HG03442 (cell line): ENCODE data around the gene CD300LB.

ENCODE experiments used
- ATAC-seq: cut with Tn5 transposase; IDR thresholded peaks from one replicate; pipeline ENCODE4 v1.9.1; 2021; ENCODE audit warnings: mild to moderate bottlenecking, moderate library complexity; ENCODE audit not compliant: unreplicated experiment

CD300LB gene

GRCh38 chr17:74550602-74551001 lies 19.3 kb upstream of the CD300LB start:
- ATAC-seq: no peak

DNA sequence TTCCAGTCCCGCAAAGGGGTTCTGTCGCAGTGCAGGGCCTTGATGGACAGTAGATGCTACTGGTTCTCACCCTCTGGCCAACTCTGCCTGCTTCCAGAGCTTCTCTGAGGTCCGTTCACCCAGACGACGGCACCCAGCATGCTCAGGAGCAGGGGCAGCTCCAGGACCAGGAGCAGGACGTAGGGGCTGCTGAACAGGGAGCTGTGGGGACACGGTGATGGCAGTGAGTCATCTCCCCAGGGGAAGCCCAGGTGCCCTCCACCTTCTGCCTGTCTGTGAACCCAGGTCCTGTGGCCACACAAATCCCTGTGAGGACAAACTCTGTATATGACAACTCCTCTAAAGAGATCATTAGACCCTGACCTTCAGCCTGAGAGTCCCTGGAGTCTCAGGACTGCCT lies 18.1 kb upstream of the CD300LB start:
- no peak for ATAC-seq

GRCh38 chr17:74547736-74548135 lies 16.5 kb upstream of the CD300LB start:
- ATAC-seq: no peak

DNA sequence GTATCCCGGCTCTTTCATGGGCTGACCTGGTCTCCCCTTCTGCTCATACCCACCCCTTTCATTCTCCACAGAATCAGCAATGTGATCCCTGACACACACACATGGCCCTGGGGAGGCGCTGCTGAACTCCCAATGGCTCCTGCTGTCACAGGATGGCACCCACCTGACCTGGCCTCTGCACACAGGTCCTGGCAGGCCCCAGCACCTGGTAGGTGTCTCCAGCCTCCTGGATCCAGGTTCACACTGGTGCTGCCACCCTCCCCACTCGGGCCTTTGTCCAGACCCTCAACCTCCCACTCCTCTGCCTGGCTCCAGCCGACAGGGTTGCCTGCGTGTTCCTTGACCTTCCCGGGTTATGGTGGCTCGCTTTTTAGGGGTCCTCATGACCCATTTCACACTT lies 16.0 kb upstream of the CD300LB start:
- ATAC-seq: no peak

- no peak for ATAC-seq
Observed at GRCh38 chr17:74546586-74546985, 15.3 kb upstream of the CD300LB start.

- ATAC-seq: no peak
Observed at GRCh38 chr17:74545843-74546230, 14.6 kb upstream of the CD300LB start, which contains the start of gene CD300C. Gene CD300C (minus strand): TSS chr17:74546115. CDS start chr17:74545782, 333 bp downstream.

GRCh38 chr17:74544991-74545842 lies 13.9 kb upstream of the CD300LB start:
- ATAC-seq: no peak

DNA sequence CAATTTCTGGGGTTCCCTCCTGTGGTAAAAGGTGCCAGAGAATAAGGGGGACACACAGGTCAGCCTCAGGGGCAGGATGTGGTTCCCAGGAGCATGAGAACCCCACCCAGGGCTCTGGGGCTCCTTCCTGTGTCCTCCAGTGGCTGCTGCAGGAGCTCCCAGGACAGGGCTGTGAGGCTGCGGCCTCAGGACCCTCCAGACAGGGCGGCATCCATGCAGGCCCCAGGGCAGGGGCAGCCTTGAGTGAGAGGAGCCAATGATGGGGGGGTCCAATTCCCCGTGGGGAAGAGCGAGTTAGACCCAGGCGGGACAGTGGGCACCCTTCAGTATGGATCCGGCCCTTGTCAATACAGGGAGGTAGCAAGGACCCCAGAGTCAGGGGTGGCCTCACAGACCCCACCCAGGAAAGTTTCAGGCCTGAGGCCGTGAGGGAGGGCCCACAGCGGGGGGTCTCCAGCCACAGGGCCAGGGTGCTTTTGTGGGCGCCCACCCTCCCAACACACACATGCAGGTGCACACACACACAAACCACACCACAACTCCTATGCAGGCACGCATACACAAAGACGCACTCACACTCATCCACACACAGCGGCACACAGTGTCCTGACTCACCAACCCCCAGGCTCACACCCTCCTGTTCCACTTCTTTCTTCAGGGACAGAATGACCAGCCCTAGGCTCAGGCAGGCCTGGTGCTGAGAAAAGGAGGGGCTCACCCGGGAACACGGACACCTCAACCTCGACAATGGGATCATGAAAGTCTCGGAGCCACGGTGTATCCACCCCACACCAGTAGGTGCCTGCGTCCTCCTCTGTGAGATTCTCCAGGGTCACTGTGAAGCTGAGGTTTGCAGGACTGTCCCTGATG lies 12.9 kb upstream of the CD300LB start:
- ATAC-seq: no peak

GRCh38 chr17:74543406-74543805 lies 12.1 kb upstream of the CD300LB start:
- ATAC-seq: no peak

DNA sequence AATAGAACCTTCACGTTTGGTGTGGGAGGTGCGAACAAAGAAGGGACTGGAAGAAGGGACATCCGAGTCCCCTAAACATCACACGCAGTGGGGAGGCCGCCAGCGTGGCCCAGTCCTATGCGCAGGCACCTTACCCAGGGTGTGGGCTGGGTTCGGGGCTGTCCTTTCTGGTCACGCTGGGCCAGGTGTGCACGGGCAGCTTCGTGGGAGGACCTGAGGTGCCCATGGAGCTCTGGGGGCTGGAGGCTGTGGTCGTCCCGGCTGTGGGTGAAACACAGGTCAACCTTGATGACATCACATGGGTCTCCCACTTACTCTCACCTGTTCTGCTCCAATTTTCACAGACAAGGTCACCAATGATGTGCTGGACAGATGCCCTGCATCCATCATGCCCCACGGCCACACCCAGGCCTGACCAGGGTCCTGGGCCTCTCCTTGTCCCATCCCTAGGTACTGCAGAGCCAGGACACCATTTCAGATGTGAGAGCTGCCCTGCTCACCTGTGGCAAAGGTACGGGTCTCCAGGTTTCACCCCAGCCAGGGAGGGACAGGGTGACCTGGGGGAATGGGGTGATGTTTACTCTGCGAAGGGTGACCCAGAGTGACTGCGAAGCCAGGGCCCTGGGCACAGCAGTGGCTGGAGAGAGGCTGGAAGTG lies 11.6 kb upstream of the CD300LB start:
- ATAC-seq: no peak

DNA sequence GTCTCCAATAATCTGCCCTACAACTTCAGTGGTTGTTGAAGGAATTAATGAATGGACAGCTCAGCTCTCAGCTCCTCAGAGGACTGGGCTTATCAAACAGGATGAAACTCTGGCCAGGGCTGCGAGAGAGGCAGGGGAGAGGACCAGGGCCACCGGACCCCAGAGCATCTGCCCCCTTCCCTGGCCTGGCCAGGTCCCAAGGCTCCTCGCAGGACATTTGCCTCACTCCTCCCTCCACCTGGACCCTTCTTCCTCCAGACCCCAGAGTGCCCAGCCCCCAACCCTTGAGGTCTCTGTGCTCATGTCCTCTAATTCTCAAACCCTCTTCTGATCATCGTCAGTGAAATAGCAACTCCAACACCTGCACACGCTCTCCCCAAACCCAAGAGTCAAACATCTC lies 10.9 kb upstream of the CD300LB start:
- ATAC-seq: no peak

- no peak for ATAC-seq
Observed at GRCh38 chr17:74541176-74542111, 10.2 kb upstream of the CD300LB start.

DNA sequence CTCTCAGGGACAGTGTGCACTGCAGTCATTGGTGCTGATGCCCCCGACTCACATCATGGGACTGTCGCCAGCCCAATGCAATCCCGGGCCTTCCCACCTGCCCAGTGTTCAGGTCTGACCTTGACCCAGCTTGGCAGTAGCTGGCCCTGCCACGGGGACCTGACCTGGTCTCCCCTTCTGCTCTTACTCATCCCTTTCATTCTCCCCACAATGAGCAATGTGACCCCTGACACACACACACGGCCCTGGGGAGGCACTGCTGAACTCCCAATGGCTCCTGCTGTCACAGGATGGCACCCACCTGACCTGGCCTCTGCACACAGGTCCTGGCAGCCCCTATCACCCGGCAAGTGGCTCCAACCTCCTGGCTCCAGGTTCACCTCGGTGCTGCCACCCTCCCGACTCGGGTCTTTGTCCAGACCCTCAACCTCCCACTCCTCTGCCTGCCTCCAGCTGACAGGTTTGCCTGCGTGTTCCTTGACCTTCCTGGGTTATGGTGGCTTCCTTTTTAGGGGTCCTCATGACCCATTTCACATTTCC lies 8.1 kb upstream of the CD300LB start:
- ATAC-seq: no peak

DNA sequence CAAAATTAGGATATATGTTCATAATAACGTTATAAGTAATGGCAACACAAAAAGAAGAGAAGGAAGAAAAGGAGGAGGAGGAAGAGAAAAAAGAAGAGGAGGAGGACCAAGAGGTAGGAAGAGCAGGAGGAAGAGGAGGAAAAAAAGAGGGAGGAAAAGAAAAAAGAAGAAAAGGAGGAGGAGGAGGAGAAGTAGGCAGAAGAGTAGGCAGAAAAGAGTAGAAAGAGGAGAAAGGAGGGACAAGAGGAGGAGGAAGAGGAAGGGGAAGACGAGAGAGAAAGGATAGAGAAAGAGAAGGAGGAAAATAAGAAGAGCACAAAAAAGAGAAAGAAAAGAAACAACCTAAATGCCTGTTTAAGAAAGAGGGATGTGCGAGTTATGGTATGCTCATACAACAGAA lies 5.6 kb upstream of the CD300LB start:
- no peak for ATAC-seq

- ATAC-seq: no peak
Observed at GRCh38 chr17:74532115-74532514, 840 bp upstream of the CD300LB start.

DNA sequence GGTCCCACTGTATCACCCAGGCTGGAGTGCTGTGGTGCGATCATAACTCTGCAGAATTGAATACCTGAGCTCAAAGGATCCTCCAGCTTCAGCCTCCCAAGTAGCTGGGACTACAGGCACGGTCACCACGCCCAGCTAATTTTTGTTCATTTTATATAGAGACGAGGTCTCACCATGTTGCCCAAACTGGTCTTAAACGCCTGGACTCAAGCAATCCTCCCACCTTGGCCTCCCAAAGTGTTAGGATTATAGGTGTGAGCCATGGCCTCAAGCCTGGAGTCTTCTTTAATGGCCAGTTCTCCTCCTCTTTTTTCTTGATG lies 484 bp downstream of the CD300LB start:
- no peak for ATAC-seq

- no peak for ATAC-seq
Observed at GRCh38 chr17:74529243-74529642, 2.0 kb downstream of the CD300LB start.

DNA sequence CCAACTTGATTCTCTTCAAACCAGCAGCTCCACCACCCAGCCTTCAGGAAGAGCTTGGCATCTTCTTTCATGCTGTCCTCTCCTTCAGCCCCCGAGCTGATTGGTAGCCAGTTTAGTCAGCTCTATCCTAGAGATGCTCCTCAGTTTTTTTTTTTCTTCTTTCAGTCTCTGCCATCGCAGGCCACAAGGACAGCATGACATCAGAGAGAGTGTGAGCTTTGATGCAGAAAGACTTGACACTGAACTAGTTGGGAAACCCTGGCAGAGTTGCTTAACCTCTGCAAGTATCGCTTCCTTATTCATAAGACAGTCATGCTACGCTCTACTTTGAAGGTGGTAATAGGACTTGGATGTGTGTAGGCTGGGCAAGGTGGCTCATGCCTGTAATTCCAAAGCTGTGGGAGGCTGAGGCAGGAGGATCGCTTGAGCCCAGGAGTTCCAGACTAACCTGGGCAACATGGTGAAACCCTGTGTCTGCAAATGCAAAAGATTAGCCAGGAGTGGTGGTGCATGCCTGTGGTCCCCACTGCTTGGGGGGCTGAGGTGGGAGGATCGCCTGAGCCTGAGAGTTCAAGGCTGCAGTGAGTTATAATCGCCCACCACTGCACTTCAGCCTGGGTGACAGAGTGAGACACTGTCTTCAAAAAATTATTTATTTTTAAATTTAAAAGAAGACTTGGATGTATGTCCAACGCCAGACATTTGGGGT lies 2.6 kb downstream of the CD300LB start:
- ATAC-seq: peak; percentile 77

GRCh38 chr17:74527756-74528155 lies 3.5 kb downstream of the CD300LB start:
- ATAC-seq: no peak

DNA sequence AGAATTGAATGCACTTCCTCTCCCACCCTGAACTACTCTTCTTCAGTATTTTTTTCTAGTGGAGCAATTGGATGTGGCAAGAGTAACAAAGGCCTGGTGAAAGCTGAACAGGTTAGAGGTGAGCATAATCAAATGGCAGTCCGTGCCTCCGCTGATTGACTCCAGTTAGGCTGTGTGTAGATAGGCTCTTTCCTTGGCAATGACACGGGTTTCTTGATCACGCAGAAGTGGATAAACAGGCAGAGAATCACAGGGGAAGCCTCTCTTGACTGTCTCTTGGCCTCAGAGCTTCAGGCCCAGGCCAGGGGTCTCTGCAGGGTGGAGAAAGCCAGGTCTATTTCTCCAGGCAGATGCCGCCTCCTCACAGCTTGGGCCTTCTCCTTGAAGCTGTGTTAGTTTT lies 4.2 kb downstream of the CD300LB start:
- ATAC-seq: no peak
